Smooth muscle cell (in vitro differentiated cells): ENCODE measurements around the gene TDRD7. TPM values are rescaled to one million over a fixed set of nuclear protein-coding genes. Genes with fewer than 3 reads are reported as not detected.

Experiments
- DNase-seq: peaks from one replicate; lab custom pipeline; 2025; ENCODE audit not compliant: unreplicated experiment; lab: John Stamatoyannopoulos, UW
- H2AFZ ChIP-seq: fragments of 200-600 bp; sonication (generic); 2 replicates; pipeline ENCODE4 v1.6.0; 2016; ENCODE audit warnings: antibody characterized with exemption, low read depth, mild to moderate bottlenecking
- H3F3A ChIP-seq: fragments of 200-600 bp; sonication (generic); 2 replicates; pipeline ENCODE4 v1.6.0; 2017; ENCODE audit warnings: antibody characterized with exemption, low read depth
- H3K27ac ChIP-seq: fragments of 200-600 bp; sonication (generic); 2 replicates; pipeline ENCODE4 v1.5.1; 2016; ENCODE audit warnings: low read depth, mild to moderate bottlenecking
- H3K27me3 ChIP-seq: fragments of 200-600 bp; sonication (generic); 2 replicates; pipeline ENCODE4 v1.6.1; 2016; ENCODE audit warnings: low read depth, mild to moderate bottlenecking
- H3K36me3 ChIP-seq: fragments of 200-600 bp; sonication (generic); 2 replicates; pipeline ENCODE4 v1.5.1; 2016; ENCODE audit warnings: low read depth
- H3K4me1 ChIP-seq: fragments of 200-600 bp; sonication (generic); 2 replicates; pipeline ENCODE4 v1.5.1; 2016; ENCODE audit warnings: low read depth
- H3K4me2 ChIP-seq: fragments of 200-600 bp; sonication (generic); 2 replicates; pipeline ENCODE4 v1.6.0; 2016; ENCODE audit warnings: mild to moderate bottlenecking
- H3K4me3 ChIP-seq: fragments of 200-600 bp; sonication (generic); 2 replicates; pipeline ENCODE4 v1.5.1; 2016; ENCODE audit warnings: mild to moderate bottlenecking
- H3K79me2 ChIP-seq: fragments of 200-600 bp; sonication (generic); 2 replicates; pipeline ENCODE4 v1.6.0; 2016; ENCODE audit warnings: low read depth, mild to moderate bottlenecking
- H3K9ac ChIP-seq: fragments of 200-600 bp; sonication (generic); 2 replicates; pipeline ENCODE4 v1.6.0; 2016; ENCODE audit warnings: low read depth
- H3K9me3 ChIP-seq: fragments of 200-600 bp; sonication (generic); replicated peaks from 2 replicates; pipeline ENCODE4 v1.5.1; 2016; ENCODE audit warnings: low read depth
- H4K20me1 ChIP-seq: fragments of 200-600 bp; sonication (generic); 2 replicates; pipeline ENCODE4 v1.6.0; 2016; ENCODE audit warnings: low read depth
- CTCF ChIP-seq: fragments of 200-600 bp; sonication (generic); IDR thresholded peaks from 2 replicates; pipeline ENCODE4 v1.5.1; 2017; ENCODE audit warnings: borderline replicate concordance, mild to moderate bottlenecking, antibody characterized with exemption; ENCODE audit not compliant: insufficient read depth, poor library complexity, severe bottlenecking
- WGBS: methylation state at CpG from one replicate; pipeline ENCODE4 v1.1.7; 2016; ENCODE audit warnings: low lambda C conversion rate; 5-methylcytosine and 5-hydroxymethylcytosine counted together
- polyA plus RNA-seq: library from polyadenylated mRNA; unstranded; fragments of >200 nt; fragmentation: Nextera tagmentation; extraction: Ambion mirVana; gene quantifications from 2 replicates; pipeline ENCODE4 v1.2.1, GENCODE V29; 2016
- total RNA-seq: library from RNA; depleted of rRNA; stranded (reverse); fragments of >200 nt; gene quantifications from 2 replicates; pipeline ENCODE4 v1.2.3, GENCODE V29; 2014

Gene TDRD7
- total and polyA plus RNA-seq, 2 experiments from 2014 or later: 1.5 to 3.4 TPM

- no peak for TF ChIP-seq CTCF
- WGBS: 14% methylated on average over 6 of the region's 6 CpGs
- no peaks in the 10 kb centered on the region for H3F3A ChIP-seq
- peak overlapping the region; percentile 20 for H3K4me3 ChIP-seq
- H3K4me2 ChIP-seq: peak overlapping the region; percentile 74
- DNase-seq: no peak
- H3K79me2 ChIP-seq: no peaks in the 10 kb centered on the region
- H3K9ac ChIP-seq: no peak overlapping the region
- H3K4me1 ChIP-seq: peaks cover 8% of the 10 kb centered on the region
- H3K9me3 ChIP-seq: no peaks in the 10 kb centered on the region
- H3K27me3 ChIP-seq: peaks cover 44% of the 10 kb centered on the region
- H2AFZ ChIP-seq: peak overlapping the region; percentile 67
- no peak overlapping the region for H3K27ac ChIP-seq
- no peaks in the 10 kb centered on the region for H4K20me1 ChIP-seq
- H3K36me3 ChIP-seq: no peaks in the 10 kb centered on the region
These were observed 107.0 kb downstream of the TDRD7 start for GRCh38 chr9:97518909-97519307.

- Histone ChIP-seq H3K27ac (no peak overlapping the region), H3F3A (no peaks in the 10 kb centered on the region), H3K4me2 (peak overlapping the region; percentile 74), H3K9ac (no peak overlapping the region), H3K4me1 (peaks cover 8% of the 10 kb centered on the region), H3K79me2 (no peaks in the 10 kb centered on the region), H2AFZ (no peak overlapping the region), H3K36me3 (no peaks in the 10 kb centered on the region), H3K27me3 (peaks cover 49% of the 10 kb centered on the region), H3K4me3 (no peak overlapping the region), H4K20me1 (no peaks in the 10 kb centered on the region), H3K9me3 (no peaks in the 10 kb centered on the region)
- no peak for TF ChIP-seq CTCF
- WGBS: 81% methylated on average over 11 of the region's 11 CpGs
- no peak for DNase-seq
These were observed 107.6 kb downstream of the TDRD7 start for GRCh38 chr9:97519441-97519970.

- Histone ChIP-seq H3K27ac (no peak overlapping the region), H3K9ac (no peak overlapping the region), H3K36me3 (no peaks in the 10 kb centered on the region), H3K4me1 (no peaks in the 10 kb centered on the region), H3K4me2 (no peak overlapping the region), H4K20me1 (no peaks in the 10 kb centered on the region), H3K4me3 (no peak overlapping the region), H3K9me3 (no peaks in the 10 kb centered on the region), H3F3A (no peaks in the 10 kb centered on the region), H3K79me2 (no peaks in the 10 kb centered on the region), H2AFZ (no peak overlapping the region), H3K27me3 (peaks cover 42% of the 10 kb centered on the region)
- WGBS: 82% methylated on average over 10 of the region's 10 CpGs
- no peak for DNase-seq
- TF ChIP-seq CTCF: no peak
These were observed 109.9 kb downstream of the TDRD7 start for GRCh38 chr9:97521576-97522333.
